GM06990 (cell line): ENCODE results near the gene RBFOX1.

Experiments
- DNase-seq: peaks from one replicate; pipeline ENCODE4 v3.0.0-alpha.2; 2011; ENCODE audit not compliant: insufficient read length; ENCODE audit errors: extremely low read depth
- H3K27me3 ChIP-seq: replicated peaks from 2 replicates; pipeline ENCODE4 v1.6.0; 2011; ENCODE audit warnings: low read length; ENCODE audit not compliant: control insufficient read depth, insufficient read depth
- H3K36me3 ChIP-seq: 2 replicates; pipeline ENCODE4 v1.5.1; 2011; ENCODE audit warnings: low read length; ENCODE audit not compliant: control insufficient read depth, insufficient read depth
- H3K4me3 ChIP-seq: replicated peaks from 2 replicates; pipeline ENCODE4 v1.5.1; 2011; ENCODE audit warnings: low read depth, mild to moderate bottlenecking, control low read depth, low read length
- TF ChIP-seq, protein P1 (sequence below): IDR thresholded peaks from 2 replicates; pipeline ENCODE4 v1.5.1; 2011; ENCODE audit warnings: low read length, control low read depth, mild to moderate bottlenecking, inconsistent platforms; ENCODE audit not compliant: insufficient read depth, poor library complexity, severe bottlenecking

The RBFOX1 gene

DNA sequence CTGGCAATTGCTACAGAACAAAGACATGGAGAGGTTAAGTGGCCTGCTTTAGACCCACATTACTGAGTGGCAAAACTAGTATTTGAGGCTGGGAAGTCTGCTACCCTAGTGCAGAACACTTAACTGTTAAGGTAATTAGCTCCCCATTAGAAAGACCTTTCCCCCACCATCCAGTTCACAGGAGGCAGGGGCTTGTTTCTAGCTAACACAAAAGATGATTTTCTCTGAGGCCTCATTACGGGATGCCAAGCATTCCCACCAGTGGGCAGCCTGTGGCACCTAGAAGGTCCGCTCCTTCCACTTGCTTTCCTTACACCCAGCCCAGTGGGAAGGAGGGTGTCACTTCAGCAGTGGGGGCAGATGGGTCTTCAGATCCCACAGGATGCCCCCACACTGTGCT is 99.1 kb downstream of the RBFOX1 start:
- H3K36me3 ChIP-seq: no peaks in the 10 kb centered on the region
- TF ChIP-seq, protein P1, sequence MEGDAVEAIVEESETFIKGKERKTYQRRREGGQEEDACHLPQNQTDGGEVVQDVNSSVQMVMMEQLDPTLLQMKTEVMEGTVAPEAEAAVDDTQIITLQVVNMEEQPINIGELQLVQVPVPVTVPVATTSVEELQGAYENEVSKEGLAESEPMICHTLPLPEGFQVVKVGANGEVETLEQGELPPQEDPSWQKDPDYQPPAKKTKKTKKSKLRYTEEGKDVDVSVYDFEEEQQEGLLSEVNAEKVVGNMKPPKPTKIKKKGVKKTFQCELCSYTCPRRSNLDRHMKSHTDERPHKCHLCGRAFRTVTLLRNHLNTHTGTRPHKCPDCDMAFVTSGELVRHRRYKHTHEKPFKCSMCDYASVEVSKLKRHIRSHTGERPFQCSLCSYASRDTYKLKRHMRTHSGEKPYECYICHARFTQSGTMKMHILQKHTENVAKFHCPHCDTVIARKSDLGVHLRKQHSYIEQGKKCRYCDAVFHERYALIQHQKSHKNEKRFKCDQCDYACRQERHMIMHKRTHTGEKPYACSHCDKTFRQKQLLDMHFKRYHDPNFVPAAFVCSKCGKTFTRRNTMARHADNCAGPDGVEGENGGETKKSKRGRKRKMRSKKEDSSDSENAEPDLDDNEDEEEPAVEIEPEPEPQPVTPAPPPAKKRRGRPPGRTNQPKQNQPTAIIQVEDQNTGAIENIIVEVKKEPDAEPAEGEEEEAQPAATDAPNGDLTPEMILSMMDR: no peak
- H3K27me3 ChIP-seq: no peaks in the 10 kb centered on the region
- no peak overlapping the region for H3K4me3 ChIP-seq
- DNase-seq: no peak

- H3K27me3 ChIP-seq: no peaks in the 10 kb centered on the region
- no peak overlapping the region for H3K4me3 ChIP-seq
- TF ChIP-seq, protein P1: no peak
- H3K36me3 ChIP-seq: no peaks in the 10 kb centered on the region
- DNase-seq: no peak
These were observed 103.7 kb downstream of the RBFOX1 start for GRCh38 chr16:7436306-7436705.

GRCh38 chr16:7437135-7437804 is 104.6 kb downstream of the RBFOX1 start:
- Histone ChIP-seq H3K27me3 (no peaks in the 10 kb centered on the region), H3K36me3 (no peaks in the 10 kb centered on the region), H3K4me3 (no peak overlapping the region)
- DNase-seq: no peak
- TF ChIP-seq, protein P1: no peak

GRCh38 chr16:7437843-7438242 is 105.2 kb downstream of the RBFOX1 start:
- no peaks in the 10 kb centered on the region for H3K27me3 ChIP-seq
- H3K36me3 ChIP-seq: no peaks in the 10 kb centered on the region
- no peak overlapping the region for H3K4me3 ChIP-seq
- no peak for DNase-seq
- TF ChIP-seq, protein P1: no peak

- TF ChIP-seq, protein P1: no peak
- H3K36me3 ChIP-seq: no peaks in the 10 kb centered on the region
- H3K4me3 ChIP-seq: no peak overlapping the region
- no peak for DNase-seq
- no peaks in the 10 kb centered on the region for H3K27me3 ChIP-seq
These were observed 106.0 kb downstream of the RBFOX1 start for GRCh38 chr16:7438601-7439000.

GRCh38 chr16:7439518-7439917 is 106.9 kb downstream of the RBFOX1 start:
- no peaks in the 10 kb centered on the region for H3K36me3 ChIP-seq
- TF ChIP-seq, protein P1: no peak
- no peak for DNase-seq
- H3K4me3 ChIP-seq: no peak overlapping the region
- no peaks in the 10 kb centered on the region for H3K27me3 ChIP-seq
